IMR-90 (cell line): Measurements from ENCODE around the gene PRKD3. TPM values are rescaled to one million over a fixed set of nuclear protein-coding genes. Genes with fewer than 3 reads are reported as not detected.

Experiments used
- ATAC-seq: fragments of 200-7000 bp; cut with Tn5 transposase; 2 replicates; pipeline ENCODE4 v1.9.1; 2020; ENCODE audit warnings: low read depth, mild to moderate bottlenecking, moderate library complexity
- BruUV-seq: library from RNA; stranded (reverse); fragments of 400-500 nt; replicated peaks from 2 replicates; lab custom pipeline; 2021; lab: Mats Ljungman, UMichigan
- CTCF ChIA-PET: fragments of 300-600 bp; formaldehyde crosslinking; extraction: SDS; loops from one replicate; lab custom pipeline; 2021; ENCODE audit warnings: antibody characterized with exemption; lab: Yijun Ruan, JAX
- POLR2A ChIA-PET: fragments of 300-600 bp; sonication (Branson Sonifier 250); formaldehyde crosslinking; loops from one replicate; lab custom pipeline; 2022; ENCODE audit warnings: antibody characterized with exemption; ENCODE audit not compliant: unreplicated experiment; lab: Charles Lee
- DNase-seq: peaks from one replicate; pipeline ENCODE4 v3.0.0; 2013
- H2AFZ ChIP-seq: replicated peaks from 2 replicates; pipeline ENCODE3; 2013; ENCODE audit warnings: low read length, mild to moderate bottlenecking; ENCODE audit not compliant: poor library complexity
- H2AK5ac ChIP-seq: 2 replicates; pipeline ENCODE4 v1.6.1; 2013; ENCODE audit warnings: low read depth, low read length, inconsistent platforms
- H2AK9ac ChIP-seq: replicated peaks from 2 replicates; pipeline ENCODE3; 2013; ENCODE audit warnings: mild to moderate bottlenecking, low read depth, low read length, moderate library complexity; ENCODE audit not compliant: poor library complexity
- H2BK120ac ChIP-seq: 2 replicates; pipeline ENCODE4 v1.6.1; 2013; ENCODE audit warnings: low read depth, low read length, inconsistent platforms
- H2BK15ac ChIP-seq: 3 replicates; pipeline ENCODE4 v1.6.1; 2013; ENCODE audit warnings: low read depth, low read length, inconsistent platforms
- H2BK20ac ChIP-seq: 2 replicates; pipeline ENCODE4 v1.6.1; 2013; ENCODE audit warnings: low read depth, mild to moderate bottlenecking, inconsistent platforms, low read length, moderate library complexity
- H2BK5ac ChIP-seq: 2 replicates; pipeline ENCODE4 v1.6.1; 2013; ENCODE audit warnings: mild to moderate bottlenecking, low read depth, low read length, inconsistent platforms; ENCODE audit not compliant: poor library complexity, severe bottlenecking
- H3K14ac ChIP-seq: replicated peaks from 2 replicates; pipeline ENCODE4 v1.6.1; 2013; ENCODE audit warnings: low read depth, low read length, inconsistent platforms
- H3K18ac ChIP-seq: 2 replicates; pipeline ENCODE4 v1.6.1; 2013; ENCODE audit warnings: low read depth, low read length, control low read depth
- H3K23ac ChIP-seq: 2 replicates; pipeline ENCODE4 v1.6.1; 2013; ENCODE audit warnings: low read depth, low read length, inconsistent platforms
- H3K27ac ChIP-seq: 2 replicates; pipeline ENCODE4 v1.5.1; 2013; ENCODE audit warnings: mild to moderate bottlenecking, control low read depth, low read length; ENCODE audit not compliant: insufficient read depth
- H3K27me3 ChIP-seq: 2 replicates; pipeline ENCODE4 v1.6.1; 2013; ENCODE audit warnings: low read length; ENCODE audit not compliant: control insufficient read depth, insufficient read depth
- H3K36me3 ChIP-seq: 2 replicates; pipeline ENCODE4 v1.6.1; 2013; ENCODE audit warnings: low read length, mixed read lengths; ENCODE audit not compliant: control insufficient read depth, insufficient read depth
- H3K4ac ChIP-seq: 2 replicates; pipeline ENCODE4 v1.6.1; 2013; ENCODE audit warnings: low read depth, low read length, inconsistent platforms
- H3K4me1 ChIP-seq: 2 replicates; pipeline ENCODE4 v1.6.1; 2013; ENCODE audit warnings: low read length, mixed read lengths; ENCODE audit not compliant: control insufficient read depth, insufficient read depth
- H3K4me2 ChIP-seq: 2 replicates; pipeline ENCODE4 v1.6.1; 2013; ENCODE audit warnings: low read depth, mild to moderate bottlenecking, control low read depth, low read length, moderate library complexity
- H3K4me3 ChIP-seq: 2 replicates; pipeline ENCODE4 v1.5.1; 2013; ENCODE audit warnings: low read depth, mild to moderate bottlenecking, control low read depth, low read length, moderate library complexity; ENCODE audit not compliant: insufficient read depth
- H3K56ac ChIP-seq: 2 replicates; pipeline ENCODE4 v1.6.1; 2013; ENCODE audit warnings: low read length, inconsistent platforms; ENCODE audit not compliant: insufficient read depth; ENCODE audit errors: extremely low read depth
- H3K79me1 ChIP-seq, 2 experiments: 2 replicates each; pipeline ENCODE4 v1.6.1; 2013; ENCODE audit warnings: low read length in 2 of 2, inconsistent platforms in 1 of 2, low read depth in 1 of 2
- H3K9ac ChIP-seq: 2 replicates; pipeline ENCODE4 v1.6.1; 2013; ENCODE audit warnings: low read depth, low read length, control low read depth
- H3K9me1 ChIP-seq: 2 replicates; pipeline ENCODE4 v1.6.1; 2013; ENCODE audit warnings: low read length, inconsistent platforms; ENCODE audit not compliant: insufficient read depth
- H3K9me3 ChIP-seq: 2 replicates; pipeline ENCODE4 v1.6.1; 2013; ENCODE audit warnings: low read length; ENCODE audit not compliant: control insufficient read depth, insufficient read depth
- H4K20me1 ChIP-seq: 2 replicates; pipeline ENCODE4 v1.6.1; 2013; ENCODE audit warnings: low read length, inconsistent platforms; ENCODE audit not compliant: insufficient read depth
- H4K5ac ChIP-seq: 2 replicates; pipeline ENCODE4 v1.6.1; 2013; ENCODE audit warnings: mild to moderate bottlenecking, low read depth, low read length, control low read depth
- H4K8ac ChIP-seq, 2 experiments: 2 replicates each; pipeline ENCODE4 v1.6.1; 2013; ENCODE audit warnings: low read depth in 2 of 2, low read length in 2 of 2, control low read depth in 1 of 2, inconsistent platforms in 1 of 2
- H4K91ac ChIP-seq: 2 replicates; pipeline ENCODE4 v1.6.1; 2013; ENCODE audit warnings: low read depth, low read length, inconsistent platforms; ENCODE audit not compliant: insufficient read depth
- BHLHE40 ChIP-seq: fragments of 150-350 bp; IDR thresholded peaks from 2 replicates; pipeline ENCODE4 v1.6.1; 2016; ENCODE audit warnings: mild to moderate bottlenecking, low read depth, low read length
- CEBPB ChIP-seq: IDR thresholded peaks from 2 replicates; pipeline ENCODE4 v1.6.1; 2012; ENCODE audit warnings: low read depth, low read length, improper control_type of control experiment
- CHD1 ChIP-seq: IDR thresholded peaks from 2 replicates; pipeline ENCODE4 v1.6.1; 2012; ENCODE audit warnings: low read depth, low read length, improper control_type of control experiment
- CTCF ChIP-seq: conservative IDR thresholded peaks from 2 replicates; pipeline ENCODE4 v1.5.1; 2012; ENCODE audit warnings: mild to moderate bottlenecking, low read depth, low read length, improper control_type of control experiment
- ELK1 ChIP-seq: fragments of 150-350 bp; IDR thresholded peaks from 2 replicates; pipeline ENCODE4 v1.6.1; 2016; ENCODE audit warnings: low read depth, mild to moderate bottlenecking, low read length, moderate library complexity, borderline replicate concordance
- MAFK ChIP-seq: IDR thresholded peaks from 2 replicates; pipeline ENCODE4 v1.6.1; 2012; ENCODE audit warnings: low read depth, low read length, improper control_type of control experiment
- MAZ ChIP-seq: IDR thresholded peaks from 2 replicates; pipeline ENCODE4 v1.6.1; 2012; ENCODE audit warnings: low read depth, mild to moderate bottlenecking, low read length, improper control_type of control experiment, moderate library complexity, borderline replicate concordance
- MXI1 ChIP-seq: IDR thresholded peaks from 2 replicates; pipeline ENCODE4 v1.6.1; 2012; ENCODE audit warnings: low read depth, mild to moderate bottlenecking, low read length, moderate library complexity, borderline replicate concordance
- POLR2A ChIP-seq: IDR thresholded peaks from 2 replicates; pipeline ENCODE4 v1.6.1; 2012; ENCODE audit warnings: mild to moderate bottlenecking, low read depth, low read length
- RAD21 ChIP-seq: IDR thresholded peaks from 2 replicates; pipeline ENCODE4 v1.6.1; 2012; ENCODE audit warnings: low read length, improper control_type of control experiment
- RCOR1 ChIP-seq: IDR thresholded peaks from 2 replicates; pipeline ENCODE4 v1.6.1; 2012; ENCODE audit warnings: mild to moderate bottlenecking, low read length, improper control_type of control experiment; ENCODE audit not compliant: insufficient replicate concordance
- RFX5 ChIP-seq: IDR thresholded peaks from 2 replicates; pipeline ENCODE4 v1.8.0; 2012; ENCODE audit warnings: low read depth, mild to moderate bottlenecking, low read length, moderate library complexity
- SMC3 ChIP-seq: fragments of 150-350 bp; IDR thresholded peaks from 2 replicates; pipeline ENCODE4 v1.6.1; 2016; ENCODE audit warnings: low read depth, mild to moderate bottlenecking, antibody characterized with exemption, low read length, moderate library complexity
- USF2 ChIP-seq: fragments of 150-350 bp; IDR thresholded peaks from 2 replicates; pipeline ENCODE4 v1.6.1; 2017; ENCODE audit warnings: mild to moderate bottlenecking, antibody characterized with exemption, low read length, low read depth
- WGBS, 2 experiments: methylation state at CpG; one replicate each; pipeline versions ENCODE4 v1.1.5 to v1.1.7; 2013; ENCODE audit warnings: missing lambda C conversion rate in 2 of 2; ENCODE audit not compliant: insufficient read length in 1 of 2; ENCODE audit errors: extremely low coverage in 2 of 2; 5-methylcytosine and 5-hydroxymethylcytosine counted together
- dilution Hi-C: fragments of 300-500 bp; cut with HindIII; formaldehyde crosslinking; loops from one replicate; pipeline ENCODE4 v1.14.3; 2018; ENCODE audit warnings: low sequenced_read_pairs; ENCODE audit not compliant: unreplicated experiment
- in situ Hi-C: fragments of 300-500 bp; cut with MboI; formaldehyde crosslinking; loops from 3 replicates; pipeline ENCODE4 v1.14.3; 2019; ENCODE audit warnings: low sequenced_read_pairs, inconsistent platforms, mixed read lengths
- intact Hi-C: fragments of 100-400 bp; cut with micrococcal nuclease; formaldehyde crosslinking; loops from 2 replicates; pipeline ENCODE4 v1.10.0; 2022
- polyA plus RNA-seq, 3 experiments: library from polyadenylated mRNA; depleted of rRNA; stranded (reverse); fragments of >200 nt; gene quantifications; 2 replicates each; pipeline ENCODE4 v1.2.3, GENCODE V29; 2012; ENCODE audit warnings: low replicate concordance in 1 of 3
- total RNA-seq: library from RNA; depleted of rRNA; stranded (reverse); fragments of >200 nt; gene quantifications from 2 replicates; pipeline ENCODE4 v1.2.3, GENCODE V29; 2012

Gene PRKD3
- total and polyA plus RNA-seq, 2 of the 4 experiments (the other 2 are of a cell fraction) = 15.8 to 46.4 TPM

- peak overlapping the region; percentile 61; the same call in 1 of the 2 replicates for H3K27ac ChIP-seq
- no peak overlapping the region for H3K4me3 ChIP-seq
- H3K56ac ChIP-seq = no peak overlapping the region
- CTCF ChIA-PET = interaction anchor here (0.5 to 0.7 kb wide), 2 partner anchors 26 to 1356 kb away, joined by 3 read pairs; no protein-coding TSS in a partner anchor
- DNase-seq (no peak), ATAC-seq (no peak)
- no peak overlapping the region for H2BK15ac ChIP-seq
- peak overlapping the region; percentile 94 for H2BK5ac ChIP-seq
- H4K8ac ChIP-seq = no peak overlapping the region
- no peaks in the 10 kb centered on the region for H3K9me3 ChIP-seq
- peak overlapping the region; percentile 96 for H3K18ac ChIP-seq
- no peak overlapping the region for H3K4ac ChIP-seq
- H3K36me3 ChIP-seq = peaks cover 2% of the 10 kb centered on the region
- peak overlapping the region; percentile 21; the same call in 1 of the 2 replicates for H3K23ac ChIP-seq
- no peaks in the 10 kb centered on the region for H3K27me3 ChIP-seq
- no TSS peak for BruUV-seq
- H2BK20ac ChIP-seq = no peak overlapping the region
- 0 out of 2 replicates have a peak, but pooled peaks cover 3% of the 10 kb centered on the region for H3K9me1 ChIP-seq
- H3K79me1 ChIP-seq = peaks cover 26 to 55% of the 10 kb centered on the region in 2 experiments
- dilution Hi-C loops = no loop called here
- peaks cover 4% of the 10 kb centered on the region; the same call in 1 of the 2 replicates for H4K20me1 ChIP-seq
- no peak overlapping the region for H3K14ac ChIP-seq
- in situ Hi-C loops = no loop called here
- TF ChIP-seq CEBPB (no peak), RFX5 (no peak), MXI1 (no peak), CHD1 (no peak), POLR2A (no peak), CTCF (no peak), BHLHE40 (no peak), RAD21 (no peak), MAFK (no peak), RCOR1 (no peak), SMC3 (no peak), ELK1 (no peak), USF2 (no peak), MAZ (no peak)
- intact Hi-C loops = loop anchor here (2.0 kb wide), 1 partner anchor 87 kb away; the partner anchor contains the start of genes CEBPZ and NDUFAF7
- no peak overlapping the region for H2AK5ac ChIP-seq
- peak overlapping the region; percentile 64; the same call in 1 of the 2 replicates for H4K5ac ChIP-seq
- H2AFZ ChIP-seq = no peak overlapping the region
- WGBS, 2 experiments = no CpG with 5 or more reads among the region's 1 CpG
- POLR2A ChIA-PET = no interaction called here
- H2AK9ac ChIP-seq = no peak overlapping the region
- H2BK120ac ChIP-seq = no peak overlapping the region
- peaks cover 7% of the 10 kb centered on the region for H3K4me1 ChIP-seq
- peak overlapping the region; percentile 75 for H3K4me2 ChIP-seq
- no peak overlapping the region; the same call in 1 of the 2 replicates for H3K9ac ChIP-seq
- H4K91ac ChIP-seq = no peak overlapping the region
Measured at GRCh38 chr2:37317746-37318145, 6.9 kb downstream of the PRKD3 start.
